HG03354 (cell line): ENCODE data around the gene SLC13A3.

ENCODE experiments used
- ATAC-seq: cut with Tn5 transposase; IDR thresholded peaks from one replicate; pipeline ENCODE4 v1.9.1; 2021; ENCODE audit warnings: mild to moderate bottlenecking; ENCODE audit not compliant: unreplicated experiment, poor library complexity, severe bottlenecking

SLC13A3 gene

GRCh38 chr20:46564241-46564957 is 86.9 kb downstream of the SLC13A3 start:
- no peak for ATAC-seq

GRCh38 chr20:46563860-46564221 is 87.4 kb downstream of the SLC13A3 start:
- no peak for ATAC-seq

GRCh38 chr20:46563170-46563859 is 87.9 kb downstream of the SLC13A3 start:
- no peak for ATAC-seq

- peak; percentile 68 for ATAC-seq
Measured at GRCh38 chr20:46562373-46563169, 88.7 kb downstream of the SLC13A3 start.

- no peak for ATAC-seq
Measured at GRCh38 chr20:46562009-46562372, 89.3 kb downstream of the SLC13A3 start.

GRCh38 chr20:46559685-46560440 is 91.4 kb downstream of the SLC13A3 start:
- ATAC-seq, result no peak

- no peak for ATAC-seq
Measured at GRCh38 chr20:46559001-46559400, 92.3 kb downstream of the SLC13A3 start.

GRCh38 chr20:46558511-46558959 is 92.7 kb downstream of the SLC13A3 start:
- no peak for ATAC-seq

- ATAC-seq, result no peak
Measured at GRCh38 chr20:46557231-46557956, 93.9 kb downstream of the SLC13A3 start.

- no peak for ATAC-seq
Measured at GRCh38 chr20:46555370-46555956, 95.8 kb downstream of the SLC13A3 start.

- ATAC-seq, result no peak
Measured at GRCh38 chr20:46554828-46555227, 96.4 kb downstream of the SLC13A3 start.

GRCh38 chr20:46553926-46554325 is 97.3 kb downstream of the SLC13A3 start:
- ATAC-seq, result no peak

GRCh38 chr20:46552460-46553420 is 98.5 kb downstream of the SLC13A3 start:
- peak; percentile 76 for ATAC-seq

- no peak for ATAC-seq
Measured at GRCh38 chr20:46551522-46552381, 99.5 kb downstream of the SLC13A3 start.

GRCh38 chr20:46550461-46550860 is 100.8 kb downstream of the SLC13A3 start, which contains the start of gene OCSTAMP:
Gene OCSTAMP, minus strand, starts transcription at chr20:46550654. Its CDS starts 94 bp downstream, at chr20:46550560.
- ATAC-seq, result no peak

- ATAC-seq, result no peak
Measured at GRCh38 chr20:46549188-46549972, 101.9 kb downstream of the SLC13A3 start.
